ENCODE data around the gene RHOV.

RHOV gene

GRCh38 chr15:40902605-40903561 is 28.8 kb upstream of the RHOV start:
- no peak for DNase-seq

GRCh38 chr15:40901053-40901443 is 27.0 kb upstream of the RHOV start:
- no peak for DNase-seq

GRCh38 chr15:40900256-40901052 is 26.4 kb upstream of the RHOV start:
- DNase-seq, result no peak

GRCh38 chr15:40899536-40900207 is 25.6 kb upstream of the RHOV start:
- DNase-seq, result no peak

GRCh38 chr15:40894681-40895448 is 20.8 kb upstream of the RHOV start:
- peak; percentile 63 for DNase-seq

GRCh38 chr15:40893733-40894680 is 20.0 kb upstream of the RHOV start, which contains the start of gene VPS18:
Gene VPS18, plus strand, starts transcription at chr15:40894450. Its CDS starts 319 bp downstream, at chr15:40894769.
- peak; percentile 98 for DNase-seq

GRCh38 chr15:40893019-40893670 is 19.1 kb upstream of the RHOV start:
- DNase-seq, result no peak

- DNase-seq, result no peak
Observed at GRCh38 chr15:40892447-40893012, 18.5 kb upstream of the RHOV start.

GRCh38 chr15:40891810-40892446 is 17.9 kb upstream of the RHOV start:
- no peak for DNase-seq

GRCh38 chr15:40891138-40891537 is 17.1 kb upstream of the RHOV start:
- DNase-seq, result no peak

- no peak for DNase-seq
Observed at GRCh38 chr15:40889112-40889511, 15.1 kb upstream of the RHOV start.

- DNase-seq, result no peak
Observed at GRCh38 chr15:40886586-40886985, 12.6 kb upstream of the RHOV start.

GRCh38 chr15:40881351-40881750 is 7.3 kb upstream of the RHOV start:
- DNase-seq, result no peak

- no peak for DNase-seq
Observed at GRCh38 chr15:40879609-40880008, 5.6 kb upstream of the RHOV start.

GRCh38 chr15:40878785-40879184 is 4.8 kb upstream of the RHOV start:
- no peak for DNase-seq

GRCh38 chr15:40877694-40878093 is 3.7 kb upstream of the RHOV start:
- DNase-seq, result no peak

GRCh38 chr15:40875991-40876730 is 2.1 kb upstream of the RHOV start:
- DNase-seq, result no peak

GRCh38 chr15:40872791-40873693 is 992 bp downstream of the RHOV start:
- no peak for DNase-seq
